IMR-90 (cell line): Measurements from ENCODE around the gene PTPRN2. TPM values are rescaled to one million over a fixed set of nuclear protein-coding genes. Genes with fewer than 3 reads are reported as not detected.

ENCODE experiments used
- ATAC-seq: fragments of 200-7000 bp; cut with Tn5 transposase; 2 replicates; pipeline ENCODE4 v1.9.1; 2020; ENCODE audit warnings: low read depth, mild to moderate bottlenecking, moderate library complexity
- BruUV-seq: library from RNA; stranded (reverse); fragments of 400-500 nt; replicated peaks from 2 replicates; lab custom pipeline; 2021; lab: Mats Ljungman, UMichigan
- CTCF ChIA-PET: fragments of 300-600 bp; formaldehyde crosslinking; extraction: SDS; loops from one replicate; lab custom pipeline; 2021; ENCODE audit warnings: antibody characterized with exemption; lab: Yijun Ruan, JAX
- POLR2A ChIA-PET: fragments of 300-600 bp; sonication (Branson Sonifier 250); formaldehyde crosslinking; loops from one replicate; lab custom pipeline; 2022; ENCODE audit warnings: antibody characterized with exemption; ENCODE audit not compliant: unreplicated experiment; lab: Charles Lee
- DNase-seq: peaks from one replicate; pipeline ENCODE4 v3.0.0; 2013
- H2AFZ ChIP-seq: replicated peaks from 2 replicates; pipeline ENCODE3; 2013; ENCODE audit warnings: low read length, mild to moderate bottlenecking; ENCODE audit not compliant: poor library complexity
- H2AK5ac ChIP-seq: 2 replicates; pipeline ENCODE4 v1.6.1; 2013; ENCODE audit warnings: low read depth, low read length, inconsistent platforms
- H2AK9ac ChIP-seq: replicated peaks from 2 replicates; pipeline ENCODE3; 2013; ENCODE audit warnings: mild to moderate bottlenecking, low read depth, low read length, moderate library complexity; ENCODE audit not compliant: poor library complexity
- H2BK120ac ChIP-seq: 2 replicates; pipeline ENCODE4 v1.6.1; 2013; ENCODE audit warnings: low read depth, low read length, inconsistent platforms
- H2BK15ac ChIP-seq: 3 replicates; pipeline ENCODE4 v1.6.1; 2013; ENCODE audit warnings: low read depth, low read length, inconsistent platforms
- H2BK20ac ChIP-seq: 2 replicates; pipeline ENCODE4 v1.6.1; 2013; ENCODE audit warnings: low read depth, mild to moderate bottlenecking, inconsistent platforms, low read length, moderate library complexity
- H2BK5ac ChIP-seq: 2 replicates; pipeline ENCODE4 v1.6.1; 2013; ENCODE audit warnings: mild to moderate bottlenecking, low read depth, low read length, inconsistent platforms; ENCODE audit not compliant: poor library complexity, severe bottlenecking
- H3K14ac ChIP-seq: replicated peaks from 2 replicates; pipeline ENCODE4 v1.6.1; 2013; ENCODE audit warnings: low read depth, low read length, inconsistent platforms
- H3K18ac ChIP-seq: 2 replicates; pipeline ENCODE4 v1.6.1; 2013; ENCODE audit warnings: low read depth, low read length, control low read depth
- H3K23ac ChIP-seq: 2 replicates; pipeline ENCODE4 v1.6.1; 2013; ENCODE audit warnings: low read depth, low read length, inconsistent platforms
- H3K27ac ChIP-seq: 2 replicates; pipeline ENCODE4 v1.5.1; 2013; ENCODE audit warnings: mild to moderate bottlenecking, control low read depth, low read length; ENCODE audit not compliant: insufficient read depth
- H3K27me3 ChIP-seq: 2 replicates; pipeline ENCODE4 v1.6.1; 2013; ENCODE audit warnings: low read length; ENCODE audit not compliant: control insufficient read depth, insufficient read depth
- H3K36me3 ChIP-seq: 2 replicates; pipeline ENCODE4 v1.6.1; 2013; ENCODE audit warnings: low read length, mixed read lengths; ENCODE audit not compliant: control insufficient read depth, insufficient read depth
- H3K4ac ChIP-seq: 2 replicates; pipeline ENCODE4 v1.6.1; 2013; ENCODE audit warnings: low read depth, low read length, inconsistent platforms
- H3K4me1 ChIP-seq: 2 replicates; pipeline ENCODE4 v1.6.1; 2013; ENCODE audit warnings: low read length, mixed read lengths; ENCODE audit not compliant: control insufficient read depth, insufficient read depth
- H3K4me2 ChIP-seq: 2 replicates; pipeline ENCODE4 v1.6.1; 2013; ENCODE audit warnings: low read depth, mild to moderate bottlenecking, control low read depth, low read length, moderate library complexity
- H3K4me3 ChIP-seq: 2 replicates; pipeline ENCODE4 v1.5.1; 2013; ENCODE audit warnings: low read depth, mild to moderate bottlenecking, control low read depth, low read length, moderate library complexity; ENCODE audit not compliant: insufficient read depth
- H3K56ac ChIP-seq: 2 replicates; pipeline ENCODE4 v1.6.1; 2013; ENCODE audit warnings: low read length, inconsistent platforms; ENCODE audit not compliant: insufficient read depth; ENCODE audit errors: extremely low read depth
- H3K79me1 ChIP-seq, 2 experiments: 2 replicates each; pipeline ENCODE4 v1.6.1; 2013; ENCODE audit warnings: low read length in 2 of 2, inconsistent platforms in 1 of 2, low read depth in 1 of 2
- H3K9ac ChIP-seq: 2 replicates; pipeline ENCODE4 v1.6.1; 2013; ENCODE audit warnings: low read depth, low read length, control low read depth
- H3K9me1 ChIP-seq: 2 replicates; pipeline ENCODE4 v1.6.1; 2013; ENCODE audit warnings: low read length, inconsistent platforms; ENCODE audit not compliant: insufficient read depth
- H3K9me3 ChIP-seq: 2 replicates; pipeline ENCODE4 v1.6.1; 2013; ENCODE audit warnings: low read length; ENCODE audit not compliant: control insufficient read depth, insufficient read depth
- H4K20me1 ChIP-seq: 2 replicates; pipeline ENCODE4 v1.6.1; 2013; ENCODE audit warnings: low read length, inconsistent platforms; ENCODE audit not compliant: insufficient read depth
- H4K5ac ChIP-seq: 2 replicates; pipeline ENCODE4 v1.6.1; 2013; ENCODE audit warnings: mild to moderate bottlenecking, low read depth, low read length, control low read depth
- H4K8ac ChIP-seq, 2 experiments: 2 replicates each; pipeline ENCODE4 v1.6.1; 2013; ENCODE audit warnings: low read depth in 2 of 2, low read length in 2 of 2, control low read depth in 1 of 2, inconsistent platforms in 1 of 2
- H4K91ac ChIP-seq: 2 replicates; pipeline ENCODE4 v1.6.1; 2013; ENCODE audit warnings: low read depth, low read length, inconsistent platforms; ENCODE audit not compliant: insufficient read depth
- BHLHE40 ChIP-seq: fragments of 150-350 bp; IDR thresholded peaks from 2 replicates; pipeline ENCODE4 v1.6.1; 2016; ENCODE audit warnings: mild to moderate bottlenecking, low read depth, low read length
- CHD1 ChIP-seq: IDR thresholded peaks from 2 replicates; pipeline ENCODE4 v1.6.1; 2012; ENCODE audit warnings: low read depth, low read length, improper control_type of control experiment
- CTCF ChIP-seq: conservative IDR thresholded peaks from 2 replicates; pipeline ENCODE4 v1.5.1; 2012; ENCODE audit warnings: mild to moderate bottlenecking, low read depth, low read length, improper control_type of control experiment
- ELK1 ChIP-seq: fragments of 150-350 bp; IDR thresholded peaks from 2 replicates; pipeline ENCODE4 v1.6.1; 2016; ENCODE audit warnings: low read depth, mild to moderate bottlenecking, low read length, moderate library complexity, borderline replicate concordance
- FOS ChIP-seq: fragments of 150-350 bp; IDR thresholded peaks from 2 replicates; pipeline ENCODE4 v1.6.1; 2016; ENCODE audit warnings: low read depth, low read length
- MAFK ChIP-seq: IDR thresholded peaks from 2 replicates; pipeline ENCODE4 v1.6.1; 2012; ENCODE audit warnings: low read depth, low read length, improper control_type of control experiment
- MAZ ChIP-seq: IDR thresholded peaks from 2 replicates; pipeline ENCODE4 v1.6.1; 2012; ENCODE audit warnings: low read depth, mild to moderate bottlenecking, low read length, improper control_type of control experiment, moderate library complexity, borderline replicate concordance
- MXI1 ChIP-seq: IDR thresholded peaks from 2 replicates; pipeline ENCODE4 v1.6.1; 2012; ENCODE audit warnings: low read depth, mild to moderate bottlenecking, low read length, moderate library complexity, borderline replicate concordance
- NFE2L2 ChIP-seq: fragments of 150-350 bp; IDR thresholded peaks from 2 replicates; pipeline ENCODE4 v1.6.1; 2016; ENCODE audit warnings: low read depth, mild to moderate bottlenecking, low read length
- POLR2A ChIP-seq: IDR thresholded peaks from 2 replicates; pipeline ENCODE4 v1.6.1; 2012; ENCODE audit warnings: mild to moderate bottlenecking, low read depth, low read length
- RAD21 ChIP-seq: IDR thresholded peaks from 2 replicates; pipeline ENCODE4 v1.6.1; 2012; ENCODE audit warnings: low read length, improper control_type of control experiment
- RCOR1 ChIP-seq: IDR thresholded peaks from 2 replicates; pipeline ENCODE4 v1.6.1; 2012; ENCODE audit warnings: mild to moderate bottlenecking, low read length, improper control_type of control experiment; ENCODE audit not compliant: insufficient replicate concordance
- RFX5 ChIP-seq: IDR thresholded peaks from 2 replicates; pipeline ENCODE4 v1.8.0; 2012; ENCODE audit warnings: low read depth, mild to moderate bottlenecking, low read length, moderate library complexity
- SMC3 ChIP-seq: fragments of 150-350 bp; IDR thresholded peaks from 2 replicates; pipeline ENCODE4 v1.6.1; 2016; ENCODE audit warnings: low read depth, mild to moderate bottlenecking, antibody characterized with exemption, low read length, moderate library complexity
- USF2 ChIP-seq: fragments of 150-350 bp; IDR thresholded peaks from 2 replicates; pipeline ENCODE4 v1.6.1; 2017; ENCODE audit warnings: mild to moderate bottlenecking, antibody characterized with exemption, low read length, low read depth
- WGBS, 2 experiments: methylation state at CpG; one replicate each; pipeline versions ENCODE4 v1.1.5 to v1.1.7; 2013; ENCODE audit warnings: missing lambda C conversion rate in 2 of 2; ENCODE audit not compliant: insufficient read length in 1 of 2; ENCODE audit errors: extremely low coverage in 2 of 2; 5-methylcytosine and 5-hydroxymethylcytosine counted together
- dilution Hi-C: fragments of 300-500 bp; cut with HindIII; formaldehyde crosslinking; loops from one replicate; pipeline ENCODE4 v1.14.3; 2018; ENCODE audit warnings: low sequenced_read_pairs; ENCODE audit not compliant: unreplicated experiment
- in situ Hi-C: fragments of 300-500 bp; cut with MboI; formaldehyde crosslinking; loops from 3 replicates; pipeline ENCODE4 v1.14.3; 2019; ENCODE audit warnings: low sequenced_read_pairs, inconsistent platforms, mixed read lengths
- intact Hi-C: fragments of 100-400 bp; cut with micrococcal nuclease; formaldehyde crosslinking; loops from 2 replicates; pipeline ENCODE4 v1.10.0; 2022
- polyA plus RNA-seq, 3 experiments: library from polyadenylated mRNA; depleted of rRNA; stranded (reverse); fragments of >200 nt; gene quantifications; 2 replicates each; pipeline ENCODE4 v1.2.3, GENCODE V29; 2012; ENCODE audit warnings: low replicate concordance in 1 of 3
- total RNA-seq: library from RNA; depleted of rRNA; stranded (reverse); fragments of >200 nt; gene quantifications from 2 replicates; pipeline ENCODE4 v1.2.3, GENCODE V29; 2012

The PTPRN2 gene
- total and polyA plus RNA-seq, 2 of the 4 experiments (the other 2 are of a cell fraction): 0.03 TPM; not detected in 1

- no peak overlapping the region for H2BK20ac ChIP-seq
- no peak overlapping the region for H2AFZ ChIP-seq
- no peak overlapping the region for H4K8ac ChIP-seq
- in situ Hi-C loops (no loop called here), dilution Hi-C loops (no loop called here), intact Hi-C loops (no loop called here)
- no peaks in the 10 kb centered on the region for H3K4me1 ChIP-seq
- DNase-seq (no peak), ATAC-seq (no peak)
- no peak overlapping the region for H2AK5ac ChIP-seq
- ChIA-PET CTCF (no interaction called here), POLR2A (no interaction called here)
- no peaks in the 10 kb centered on the region for H4K20me1 ChIP-seq
- no peak overlapping the region for H3K18ac ChIP-seq
- H2AK9ac ChIP-seq: no peak overlapping the region
- H4K91ac ChIP-seq: no peak overlapping the region
- H3K27me3 ChIP-seq: no peaks in the 10 kb centered on the region
- H3K9me3 ChIP-seq: peaks cover 52% of the 10 kb centered on the region
- H3K27ac ChIP-seq: no peak overlapping the region
- no peak overlapping the region for H3K4me3 ChIP-seq
- H4K5ac ChIP-seq: no peak overlapping the region
- H3K14ac ChIP-seq: no peak overlapping the region
- H3K56ac ChIP-seq: no peak overlapping the region
- no peak overlapping the region for H3K4ac ChIP-seq
- H3K36me3 ChIP-seq: no peaks in the 10 kb centered on the region
- H3K79me1 ChIP-seq: no peaks in the 10 kb centered on the region
- TF ChIP-seq ELK1 (no peak), MXI1 (no peak), SMC3 (no peak), BHLHE40 (no peak), CHD1 (no peak), CTCF (no peak), RFX5 (no peak), MAFK (no peak), USF2 (no peak), FOS (no peak), POLR2A (no peak), RCOR1 (no peak), NFE2L2 (no peak), RAD21 (no peak), MAZ (no peak)
- H3K4me2 ChIP-seq: no peak overlapping the region
- no peak overlapping the region for H3K23ac ChIP-seq
- WGBS, 2 experiments: 51% methylated on average over 6 of the region's 11 CpGs; no CpG with 5 or more reads in 1 of the 2 experiments
- H2BK5ac ChIP-seq: no peak overlapping the region
- no peaks in the 10 kb centered on the region for H3K9me1 ChIP-seq
- no peak overlapping the region for H2BK120ac ChIP-seq
- H2BK15ac ChIP-seq: no peak overlapping the region
- H3K9ac ChIP-seq: no peak overlapping the region
- BruUV-seq: no TSS peak
Measured at GRCh38 chr7:157601530-157601929, 986.1 kb downstream of the PTPRN2 start.
